ENCODE measurements around the gene PID1.

Gene PID1

DNA sequence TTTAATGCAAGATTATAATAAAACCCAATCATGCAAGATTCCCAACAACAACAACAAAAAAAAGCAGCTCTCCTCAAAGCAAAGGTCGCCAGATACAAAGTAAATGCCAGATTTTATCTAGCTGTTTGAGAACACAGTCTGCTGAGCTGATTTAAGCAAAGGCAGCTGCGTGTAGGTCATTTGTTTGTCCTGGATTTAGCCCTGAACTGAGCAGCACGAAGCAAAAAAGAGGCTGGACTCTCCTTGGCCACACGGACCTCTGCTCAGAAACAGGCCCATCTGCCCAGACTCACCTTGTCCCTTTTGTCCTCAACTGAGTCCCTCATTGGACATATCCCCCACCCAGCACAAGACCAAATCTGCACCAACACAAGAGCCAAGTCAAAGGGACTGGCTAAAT lies 91.5 kb downstream of the PID1 start:
- no peaks in the 10 kb centered on the region for H3K36me3 ChIP-seq (ENCODE audit: insufficient read depth, low read length)
- no peaks in the 10 kb centered on the region for H3K9me3 ChIP-seq (ENCODE audit: control insufficient read depth, insufficient read depth, low read length)
- no peaks in the 10 kb centered on the region for H3K4me1 ChIP-seq (ENCODE audit: insufficient read depth, low read length)
- H3K9ac ChIP-seq (ENCODE audit: low read depth, low read length): no peak overlapping the region

DNA sequence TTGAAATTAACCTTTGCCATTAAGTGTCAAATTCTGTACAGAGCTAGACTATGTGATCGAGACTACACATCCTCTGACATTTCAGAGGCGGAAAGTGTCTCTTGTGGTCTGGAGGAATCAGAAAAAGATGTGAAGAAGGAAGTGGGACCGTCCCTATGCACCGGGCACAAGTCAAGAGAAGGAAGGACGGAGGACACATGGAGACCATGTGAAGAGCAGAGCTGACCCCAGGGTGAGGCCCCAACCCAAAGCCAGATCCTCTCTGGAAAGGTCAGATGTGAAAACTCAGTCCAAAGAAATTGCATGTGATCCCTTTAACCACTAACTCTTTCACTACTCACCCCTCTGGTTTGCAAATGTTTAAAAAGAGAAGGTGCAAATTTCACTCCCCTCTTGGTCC lies 92.4 kb downstream of the PID1 start:
- Histone ChIP-seq H3K9me3 (ENCODE audit: control insufficient read depth, insufficient read depth, low read length) (no peaks in the 10 kb centered on the region; the same call in 1 of the 2 replicates), H3K36me3 (ENCODE audit: insufficient read depth, low read length) (no peaks in the 10 kb centered on the region), H3K9ac (ENCODE audit: low read depth, low read length) (no peak overlapping the region), H3K4me1 (ENCODE audit: insufficient read depth, low read length) (no peaks in the 10 kb centered on the region)

DNA sequence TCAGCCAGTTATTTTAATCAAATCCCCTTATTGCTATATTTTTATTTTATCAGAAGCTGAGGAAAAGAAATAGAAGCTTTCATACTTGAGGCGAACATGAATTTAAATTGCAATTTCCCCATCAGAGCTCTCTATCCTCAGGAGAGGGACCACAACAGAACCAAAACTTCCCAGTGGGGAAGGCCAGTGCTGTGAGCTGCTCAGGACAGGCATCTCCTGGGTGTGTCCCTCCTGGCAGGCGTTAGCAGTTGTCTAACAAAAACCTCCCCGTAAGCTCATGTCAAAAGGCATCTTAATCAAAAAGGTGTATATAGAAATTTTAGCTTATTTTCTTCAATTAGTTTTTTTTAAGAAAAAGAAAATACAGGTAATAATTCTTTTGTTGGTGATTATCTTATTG lies 93.0 kb downstream of the PID1 start:
- H3K4me1 ChIP-seq (ENCODE audit: insufficient read depth, low read length): no peaks in the 10 kb centered on the region
- no peak overlapping the region for H3K9ac ChIP-seq (ENCODE audit: low read depth, low read length)
- H3K9me3 ChIP-seq (ENCODE audit: control insufficient read depth, insufficient read depth, low read length): no peaks in the 10 kb centered on the region; the same call in 1 of the 2 replicates
- H3K36me3 ChIP-seq (ENCODE audit: insufficient read depth, low read length): no peaks in the 10 kb centered on the region

DNA sequence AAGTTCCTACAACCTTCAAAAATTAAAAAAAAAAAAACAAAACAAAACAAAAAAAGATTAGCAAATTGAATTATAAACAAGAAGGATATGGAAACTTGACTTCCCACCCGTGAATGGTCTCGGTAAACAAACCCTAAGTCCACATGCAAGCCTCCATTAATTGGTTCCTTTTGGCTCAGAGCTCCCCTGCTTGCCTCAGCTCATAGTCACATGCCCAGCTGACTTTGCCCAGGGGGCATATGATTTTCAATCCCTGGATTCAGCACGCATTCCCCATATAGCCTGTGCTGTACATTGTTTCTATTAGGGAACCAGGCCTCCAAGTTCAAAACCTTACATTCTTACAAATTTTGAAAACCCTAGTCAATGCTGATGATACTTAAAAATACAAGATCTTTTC lies 95.0 kb downstream of the PID1 start:
- Histone ChIP-seq H3K9ac (ENCODE audit: low read depth, low read length) (no peak overlapping the region), H3K36me3 (ENCODE audit: insufficient read depth, low read length) (no peaks in the 10 kb centered on the region), H3K9me3 (ENCODE audit: control insufficient read depth, insufficient read depth, low read length) (no peaks in the 10 kb centered on the region; the same call in 1 of the 2 replicates), H3K4me1 (ENCODE audit: insufficient read depth, low read length) (no peaks in the 10 kb centered on the region)

DNA sequence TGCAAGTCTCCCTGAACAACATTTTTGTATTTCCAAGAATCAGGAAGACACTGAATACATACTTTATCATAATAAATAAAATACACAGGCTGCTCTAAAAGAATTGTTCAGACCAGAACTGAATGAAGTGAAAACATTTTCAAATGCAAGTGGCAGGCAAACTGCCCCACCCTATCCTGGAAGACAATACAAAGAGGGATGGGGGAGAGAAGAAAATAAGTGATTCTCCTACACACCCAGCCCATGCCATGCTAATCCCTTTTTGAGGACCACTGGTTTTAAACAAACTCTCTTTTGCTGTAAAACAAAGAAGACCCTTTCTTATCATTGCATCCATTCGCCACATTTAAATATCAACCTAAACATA lies 95.6 kb downstream of the PID1 start:
- H3K4me1 ChIP-seq (ENCODE audit: insufficient read depth, low read length): no peaks in the 10 kb centered on the region
- no peaks in the 10 kb centered on the region for H3K36me3 ChIP-seq (ENCODE audit: insufficient read depth, low read length)
- no peaks in the 10 kb centered on the region; the same call in 1 of the 2 replicates for H3K9me3 ChIP-seq (ENCODE audit: control insufficient read depth, insufficient read depth, low read length)
- H3K9ac ChIP-seq (ENCODE audit: low read depth, low read length): no peak overlapping the region

DNA sequence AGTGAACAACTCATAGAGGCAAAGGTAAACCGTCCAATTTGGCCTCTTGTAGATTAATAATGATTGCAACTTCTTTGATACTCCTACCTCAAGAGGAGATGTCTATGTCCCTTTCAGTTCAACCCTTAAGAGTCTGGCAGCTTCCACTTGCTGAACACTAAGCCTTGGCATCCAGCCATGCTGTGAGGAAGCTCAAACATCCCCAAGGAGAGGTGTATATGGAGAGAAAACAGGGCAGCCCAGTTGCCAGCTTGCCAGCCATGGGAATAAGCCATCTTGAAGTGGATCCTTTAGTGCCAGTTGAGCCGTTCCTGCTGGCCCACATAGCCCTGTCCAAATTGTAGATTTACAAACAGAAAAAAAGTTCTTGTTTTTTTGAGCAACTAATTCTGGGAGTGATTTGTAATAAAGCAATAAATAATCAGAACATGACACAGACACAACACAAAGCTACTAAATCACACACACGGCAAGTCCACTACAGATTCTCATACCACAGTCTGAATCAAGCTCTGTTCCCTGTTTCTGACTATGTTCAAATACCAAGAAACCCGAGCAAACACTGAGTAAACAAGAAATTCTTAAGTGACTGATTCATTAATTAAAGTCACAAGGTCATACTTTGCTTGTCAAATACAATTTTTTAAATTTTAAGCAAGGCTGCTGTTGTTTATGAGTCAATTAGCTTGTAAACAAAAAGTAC lies 96.1 kb downstream of the PID1 start:
- H3K36me3 ChIP-seq (ENCODE audit: insufficient read depth, low read length): no peaks in the 10 kb centered on the region
- H3K9me3 ChIP-seq (ENCODE audit: control insufficient read depth, insufficient read depth, low read length): no peaks in the 10 kb centered on the region; the same call in 1 of the 2 replicates
- H3K9ac ChIP-seq (ENCODE audit: low read depth, low read length): no peak overlapping the region
- H3K4me1 ChIP-seq (ENCODE audit: insufficient read depth, low read length): no peaks in the 10 kb centered on the region

DNA sequence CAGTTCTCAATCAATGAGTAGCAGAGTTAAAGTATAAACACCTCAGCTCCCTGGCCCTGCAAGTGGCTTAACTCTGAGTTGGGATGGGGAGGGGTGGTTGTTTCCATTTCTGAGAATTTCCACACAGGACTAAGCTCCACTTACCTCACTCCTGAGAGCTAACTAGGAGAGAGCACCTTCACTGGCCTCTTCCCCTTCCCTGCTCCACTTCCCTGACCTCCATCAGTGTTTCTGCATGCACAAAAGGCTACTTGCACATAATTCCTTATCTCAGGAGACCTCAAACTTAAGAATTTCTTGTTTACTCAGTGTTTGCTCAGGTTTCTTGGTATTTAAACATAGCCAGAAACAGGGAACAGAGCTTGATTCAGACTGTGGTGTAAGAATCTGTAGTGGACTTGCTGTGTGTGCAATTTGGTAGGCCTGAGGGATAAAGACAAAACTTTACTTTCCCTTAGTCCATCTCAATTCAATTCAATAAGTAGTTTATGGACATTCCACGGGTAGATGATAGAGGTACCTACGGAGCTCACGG lies 97.2 kb downstream of the PID1 start:
- H3K4me1 ChIP-seq (ENCODE audit: insufficient read depth, low read length): no peaks in the 10 kb centered on the region
- no peaks in the 10 kb centered on the region; the same call in 1 of the 2 replicates for H3K9me3 ChIP-seq (ENCODE audit: control insufficient read depth, insufficient read depth, low read length)
- no peaks in the 10 kb centered on the region for H3K36me3 ChIP-seq (ENCODE audit: insufficient read depth, low read length)
- H3K9ac ChIP-seq (ENCODE audit: low read depth, low read length): no peak overlapping the region

DNA sequence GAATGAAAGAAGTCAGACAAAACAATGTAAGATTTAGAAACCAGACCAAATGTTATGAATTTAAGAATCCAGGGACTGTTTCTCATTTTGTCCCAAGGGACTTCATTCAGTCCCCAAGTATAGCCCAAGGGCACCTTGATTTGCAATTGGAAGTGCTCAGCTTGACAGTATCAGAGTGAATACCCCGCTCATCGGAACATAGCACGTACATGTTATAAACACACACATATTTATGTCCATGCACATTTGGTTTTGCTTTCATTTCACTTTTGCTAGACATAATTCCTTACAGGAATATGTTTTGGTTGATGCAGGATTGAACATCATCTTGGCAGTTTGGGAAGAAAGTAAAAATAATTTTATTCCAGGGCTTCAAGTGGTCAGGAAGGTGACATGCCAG lies 100.2 kb downstream of the PID1 start:
- no peak overlapping the region for H3K9ac ChIP-seq (ENCODE audit: low read depth, low read length)
- no peaks in the 10 kb centered on the region; the same call in 1 of the 2 replicates for H3K9me3 ChIP-seq (ENCODE audit: control insufficient read depth, insufficient read depth, low read length)
- H3K36me3 ChIP-seq (ENCODE audit: insufficient read depth, low read length): no peaks in the 10 kb centered on the region
- H3K4me1 ChIP-seq (ENCODE audit: insufficient read depth, low read length): no peaks in the 10 kb centered on the region

DNA sequence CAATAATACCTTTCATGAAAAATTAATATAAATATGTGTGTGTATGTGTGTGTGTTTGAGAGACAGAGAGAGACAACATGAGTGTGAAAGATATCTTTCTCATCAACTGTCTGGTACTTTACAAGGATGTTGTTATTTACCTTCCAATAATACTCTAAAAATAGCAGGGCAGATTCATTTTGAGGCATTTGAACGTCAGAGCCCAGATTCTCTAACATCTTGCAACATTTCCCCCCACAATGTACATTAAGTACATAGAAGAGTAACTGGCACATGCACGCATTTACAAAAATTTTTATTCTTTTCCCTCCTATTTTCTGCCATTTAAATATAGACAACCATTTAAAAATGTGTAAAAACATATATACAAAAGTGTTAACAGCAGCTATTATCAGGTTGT lies 100.9 kb downstream of the PID1 start:
- Histone ChIP-seq H3K36me3 (ENCODE audit: insufficient read depth, low read length) (no peaks in the 10 kb centered on the region), H3K9ac (ENCODE audit: low read depth, low read length) (no peak overlapping the region), H3K9me3 (ENCODE audit: control insufficient read depth, insufficient read depth, low read length) (no peaks in the 10 kb centered on the region; the same call in 1 of the 2 replicates), H3K4me1 (ENCODE audit: insufficient read depth, low read length) (no peaks in the 10 kb centered on the region)

DNA sequence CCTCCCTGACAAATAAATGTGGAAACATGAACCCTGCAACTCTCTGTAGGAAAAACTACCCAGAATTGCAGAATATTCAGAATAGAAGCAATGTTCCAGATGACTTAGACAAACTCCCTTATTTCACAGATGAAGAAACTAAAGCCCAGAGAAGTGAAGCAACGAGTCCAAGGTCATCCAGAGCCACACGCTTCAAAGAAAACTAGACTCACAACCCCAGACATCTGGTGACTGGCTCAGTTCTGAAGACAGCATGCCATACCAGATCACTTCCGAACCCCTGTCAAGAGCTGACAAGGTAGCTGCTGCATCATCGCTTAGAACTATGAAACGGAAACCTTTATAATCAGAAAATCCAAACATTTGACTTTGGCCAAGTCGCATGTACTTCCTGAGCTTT lies 101.3 kb downstream of the PID1 start:
- H3K9ac ChIP-seq (ENCODE audit: low read depth, low read length): no peak overlapping the region
- H3K36me3 ChIP-seq (ENCODE audit: insufficient read depth, low read length): no peaks in the 10 kb centered on the region
- H3K4me1 ChIP-seq (ENCODE audit: insufficient read depth, low read length): no peaks in the 10 kb centered on the region
- no peaks in the 10 kb centered on the region; the same call in 1 of the 2 replicates for H3K9me3 ChIP-seq (ENCODE audit: control insufficient read depth, insufficient read depth, low read length)

DNA sequence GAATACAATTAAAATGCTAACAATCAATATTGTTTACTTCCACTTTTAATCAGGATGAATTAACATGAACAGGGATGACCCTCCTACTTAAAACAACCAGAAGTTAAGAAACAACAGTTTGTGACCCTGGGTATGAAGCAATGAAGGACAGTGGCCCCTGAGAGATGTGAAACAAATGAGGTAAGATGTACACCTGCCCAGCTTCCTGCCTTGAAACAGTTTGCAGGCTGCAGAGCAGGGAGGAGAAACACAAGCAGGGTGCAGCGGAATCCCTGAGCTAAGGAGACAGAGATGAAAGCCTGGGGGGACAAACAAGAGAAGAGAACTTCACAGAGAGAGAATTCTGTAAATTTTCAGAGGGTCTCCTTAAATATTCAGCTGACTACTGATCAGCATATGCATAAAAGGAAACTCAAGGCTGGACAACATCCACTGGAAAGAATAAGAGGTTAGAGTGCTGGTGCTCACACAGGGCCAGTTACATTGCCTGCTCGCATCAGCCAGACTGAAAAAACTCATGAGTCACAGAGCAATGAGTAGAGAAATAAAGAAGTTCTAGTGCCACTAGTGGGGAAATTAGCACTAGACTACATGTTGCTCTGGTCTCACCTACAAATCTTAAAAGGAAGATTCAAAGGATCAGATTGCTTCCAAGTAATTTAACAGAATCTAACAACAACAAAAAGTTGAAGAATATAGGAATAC lies 106.4 kb downstream of the PID1 start:
- H3K9me3 ChIP-seq (ENCODE audit: control insufficient read depth, insufficient read depth, low read length): no peaks in the 10 kb centered on the region
- H3K9ac ChIP-seq (ENCODE audit: low read depth, low read length): no peak overlapping the region
- H3K4me1 ChIP-seq (ENCODE audit: insufficient read depth, low read length): no peaks in the 10 kb centered on the region; the same call in 1 of the 2 replicates
- H3K36me3 ChIP-seq (ENCODE audit: insufficient read depth, low read length): no peaks in the 10 kb centered on the region

DNA sequence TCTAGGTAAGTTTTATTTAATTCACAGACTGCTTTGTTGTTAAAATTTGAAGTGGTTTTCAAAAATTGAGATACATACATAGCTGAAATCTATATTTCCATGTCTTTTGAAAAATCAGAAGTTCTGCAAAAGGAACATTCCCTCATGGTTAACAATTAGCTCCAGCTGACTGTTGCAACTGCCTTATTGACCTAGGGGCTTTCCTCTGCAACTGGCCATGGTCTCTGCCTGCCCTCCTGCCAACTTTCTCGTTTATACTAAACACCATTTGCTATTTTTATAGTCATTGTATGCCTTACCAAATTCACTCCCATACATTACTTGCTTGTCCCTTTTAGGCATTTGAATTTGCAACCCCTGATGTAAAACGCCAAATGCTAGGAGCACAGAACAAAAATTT lies 107.2 kb downstream of the PID1 start:
- no peak overlapping the region for H3K9ac ChIP-seq (ENCODE audit: low read depth, low read length)
- no peaks in the 10 kb centered on the region for H3K36me3 ChIP-seq (ENCODE audit: insufficient read depth, low read length)
- H3K9me3 ChIP-seq (ENCODE audit: control insufficient read depth, insufficient read depth, low read length): no peaks in the 10 kb centered on the region
- no peaks in the 10 kb centered on the region; the same call in 1 of the 2 replicates for H3K4me1 ChIP-seq (ENCODE audit: insufficient read depth, low read length)

DNA sequence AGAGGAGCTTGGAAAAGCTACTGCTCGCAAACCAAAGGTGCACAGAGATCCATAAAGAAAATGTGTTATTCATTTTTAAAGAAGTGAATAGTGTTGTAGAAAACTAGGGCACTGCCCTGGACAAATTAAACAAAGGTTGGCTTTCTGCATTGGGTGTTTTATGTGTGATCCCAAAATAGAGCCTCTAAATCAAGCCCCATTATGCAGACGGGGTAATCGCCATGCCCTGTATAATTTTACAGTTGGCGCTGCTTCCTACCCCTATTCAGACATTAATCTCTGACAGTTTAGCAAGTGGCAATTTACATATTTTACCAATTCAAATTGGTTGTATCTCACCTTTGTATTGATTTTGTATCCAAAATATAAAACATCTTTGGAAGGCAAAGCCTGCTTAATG lies 109.1 kb downstream of the PID1 start:
- no peaks in the 10 kb centered on the region for H3K9me3 ChIP-seq (ENCODE audit: control insufficient read depth, insufficient read depth, low read length)
- no peak overlapping the region for H3K9ac ChIP-seq (ENCODE audit: low read depth, low read length)
- H3K4me1 ChIP-seq (ENCODE audit: insufficient read depth, low read length): no peaks in the 10 kb centered on the region; the same call in 1 of the 2 replicates
- no peaks in the 10 kb centered on the region for H3K36me3 ChIP-seq (ENCODE audit: insufficient read depth, low read length)

DNA sequence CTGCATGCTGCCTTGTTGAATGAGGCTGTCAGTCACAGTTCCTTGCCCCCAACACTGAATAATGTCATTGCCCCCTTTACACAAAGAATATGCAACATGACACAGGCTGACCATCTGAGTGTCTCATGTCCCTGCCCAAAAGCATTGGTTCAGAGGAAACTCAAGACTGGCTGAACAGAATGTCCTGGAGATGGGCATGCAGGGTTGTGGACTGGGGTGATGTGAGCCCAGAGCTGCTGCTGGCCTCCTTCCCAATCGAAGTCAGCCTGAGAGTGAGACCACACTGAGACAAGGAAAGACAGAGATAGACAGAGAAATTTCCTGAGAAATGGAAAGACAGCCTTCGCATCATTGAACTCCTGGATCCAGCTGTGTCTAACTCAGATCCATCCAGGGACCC lies 110.1 kb downstream of the PID1 start:
- Histone ChIP-seq H3K4me1 (ENCODE audit: insufficient read depth, low read length) (no peaks in the 10 kb centered on the region; the same call in 1 of the 2 replicates), H3K9ac (ENCODE audit: low read depth, low read length) (no peak overlapping the region), H3K9me3 (ENCODE audit: control insufficient read depth, insufficient read depth, low read length) (no peaks in the 10 kb centered on the region), H3K36me3 (ENCODE audit: insufficient read depth, low read length) (no peaks in the 10 kb centered on the region)

DNA sequence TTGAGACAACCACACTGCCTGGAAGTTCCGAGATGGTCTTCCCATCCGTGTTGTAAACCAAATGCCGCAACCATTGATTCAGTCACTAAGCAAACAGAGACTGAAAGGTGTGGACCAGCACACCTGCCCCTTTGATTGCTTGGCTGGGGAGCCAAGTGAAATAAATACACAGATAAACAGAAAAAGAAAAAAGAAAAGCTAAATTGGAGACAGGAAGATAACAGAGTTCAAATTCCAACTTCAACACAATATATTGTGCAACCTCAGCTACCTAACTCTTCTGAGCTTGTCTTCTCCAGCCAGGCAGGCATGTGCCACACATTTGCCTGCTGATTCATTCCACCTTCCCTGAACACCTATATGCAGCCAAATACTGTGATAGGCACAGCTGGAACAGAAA lies 110.9 kb downstream of the PID1 start:
- H3K4me1 ChIP-seq (ENCODE audit: insufficient read depth, low read length): no peaks in the 10 kb centered on the region; the same call in 1 of the 2 replicates
- no peak overlapping the region for H3K9ac ChIP-seq (ENCODE audit: low read depth, low read length)
- no peaks in the 10 kb centered on the region for H3K36me3 ChIP-seq (ENCODE audit: insufficient read depth, low read length)
- H3K9me3 ChIP-seq (ENCODE audit: control insufficient read depth, insufficient read depth, low read length): no peaks in the 10 kb centered on the region
